ENCODE data around the gene TBC1D2B. TPM values are rescaled to one million over a fixed set of nuclear protein-coding genes. Genes with fewer than 3 reads are reported as not detected.

The TBC1D2B gene
- polyA plus RNA-seq, 1 donor from 2014 or later, result 9.4 TPM

DNA sequence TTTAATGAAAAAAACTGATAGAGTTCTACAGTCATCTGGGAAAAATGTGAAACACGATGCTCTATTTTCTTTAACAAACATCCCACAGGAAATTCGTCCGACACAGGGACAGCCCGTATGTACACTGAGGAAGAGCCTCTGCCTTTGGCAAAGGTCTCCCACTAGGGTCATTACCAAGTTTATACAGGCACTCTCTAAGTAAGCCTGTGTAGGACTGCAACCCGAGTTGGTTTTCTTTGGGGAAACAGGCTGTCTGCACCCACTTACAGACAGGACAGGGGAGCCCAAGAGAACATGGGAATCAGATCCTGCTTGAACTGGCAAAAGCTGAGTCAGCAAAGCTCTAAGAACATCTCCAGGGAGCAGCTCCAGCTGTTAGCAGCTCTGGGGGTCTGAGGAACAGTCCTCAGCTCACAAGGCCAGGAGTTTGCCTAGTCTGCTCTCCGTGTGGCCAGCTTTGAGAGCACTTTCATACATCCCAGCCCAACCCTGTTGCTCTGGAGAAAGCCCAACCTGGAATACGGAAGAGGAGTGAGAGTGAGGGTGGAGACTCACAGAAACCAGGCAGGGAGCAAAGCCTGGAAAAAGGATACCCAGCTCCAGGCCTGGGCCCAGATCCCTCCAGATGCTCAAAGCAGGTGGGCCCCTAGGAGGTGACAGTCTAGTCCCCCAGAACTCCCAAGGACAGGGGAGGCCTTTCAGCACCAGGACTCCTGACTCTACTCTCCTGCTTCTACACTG is 1.9 kb downstream of the TBC1D2B start:
- Histone ChIP-seq H2AFZ (ENCODE audit: low read depth, low read length) (no peak overlapping the region), H3K36me3 (ENCODE audit: insufficient read depth, low read length) (no peaks in the 10 kb centered on the region), H3K79me2 (replicated peaks; ENCODE audit: insufficient read depth, low read length) (peaks cover 6% of the 10 kb centered on the region), H3K27me3 (ENCODE audit: insufficient read depth, low read depth, low read length) (no peaks in the 10 kb centered on the region), H3K9ac (ENCODE audit: low read length) (no peak overlapping the region), H3K4me3 (ENCODE audit: low read length) (peak overlapping the region; percentile 97), H3K27ac (ENCODE audit: low read length) (no peak overlapping the region), H3F3A (ENCODE audit: insufficient read depth, low read length, poor library complexity, severe bottlenecking) (no peaks in the 10 kb centered on the region), H3K9me3 (ENCODE audit: low read length) (no peaks in the 10 kb centered on the region), H3K9me2 (ENCODE audit: insufficient read depth, low read length) (no peaks in the 10 kb centered on the region), H3K4me2 (ENCODE audit: low read length) (no peak overlapping the region), H4K20me1 (ENCODE audit: insufficient read depth) (no peaks in the 10 kb centered on the region)
- no peak for TF ChIP-seq MXI1 (conservative IDR thresholded peaks at IDR 0.05; ENCODE audit: poor library complexity, severe bottlenecking)
- TF ChIP-seq, protein P1, sequence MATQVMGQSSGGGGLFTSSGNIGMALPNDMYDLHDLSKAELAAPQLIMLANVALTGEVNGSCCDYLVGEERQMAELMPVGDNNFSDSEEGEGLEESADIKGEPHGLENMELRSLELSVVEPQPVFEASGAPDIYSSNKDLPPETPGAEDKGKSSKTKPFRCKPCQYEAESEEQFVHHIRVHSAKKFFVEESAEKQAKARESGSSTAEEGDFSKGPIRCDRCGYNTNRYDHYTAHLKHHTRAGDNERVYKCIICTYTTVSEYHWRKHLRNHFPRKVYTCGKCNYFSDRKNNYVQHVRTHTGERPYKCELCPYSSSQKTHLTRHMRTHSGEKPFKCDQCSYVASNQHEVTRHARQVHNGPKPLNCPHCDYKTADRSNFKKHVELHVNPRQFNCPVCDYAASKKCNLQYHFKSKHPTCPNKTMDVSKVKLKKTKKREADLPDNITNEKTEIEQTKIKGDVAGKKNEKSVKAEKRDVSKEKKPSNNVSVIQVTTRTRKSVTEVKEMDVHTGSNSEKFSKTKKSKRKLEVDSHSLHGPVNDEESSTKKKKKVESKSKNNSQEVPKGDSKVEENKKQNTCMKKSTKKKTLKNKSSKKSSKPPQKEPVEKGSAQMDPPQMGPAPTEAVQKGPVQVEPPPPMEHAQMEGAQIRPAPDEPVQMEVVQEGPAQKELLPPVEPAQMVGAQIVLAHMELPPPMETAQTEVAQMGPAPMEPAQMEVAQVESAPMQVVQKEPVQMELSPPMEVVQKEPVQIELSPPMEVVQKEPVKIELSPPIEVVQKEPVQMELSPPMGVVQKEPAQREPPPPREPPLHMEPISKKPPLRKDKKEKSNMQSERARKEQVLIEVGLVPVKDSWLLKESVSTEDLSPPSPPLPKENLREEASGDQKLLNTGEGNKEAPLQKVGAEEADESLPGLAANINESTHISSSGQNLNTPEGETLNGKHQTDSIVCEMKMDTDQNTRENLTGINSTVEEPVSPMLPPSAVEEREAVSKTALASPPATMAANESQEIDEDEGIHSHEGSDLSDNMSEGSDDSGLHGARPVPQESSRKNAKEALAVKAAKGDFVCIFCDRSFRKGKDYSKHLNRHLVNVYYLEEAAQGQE (IDR thresholded peaks at IDR 0.05; ENCODE audit: borderline replicate concordance), result no peak

DNA sequence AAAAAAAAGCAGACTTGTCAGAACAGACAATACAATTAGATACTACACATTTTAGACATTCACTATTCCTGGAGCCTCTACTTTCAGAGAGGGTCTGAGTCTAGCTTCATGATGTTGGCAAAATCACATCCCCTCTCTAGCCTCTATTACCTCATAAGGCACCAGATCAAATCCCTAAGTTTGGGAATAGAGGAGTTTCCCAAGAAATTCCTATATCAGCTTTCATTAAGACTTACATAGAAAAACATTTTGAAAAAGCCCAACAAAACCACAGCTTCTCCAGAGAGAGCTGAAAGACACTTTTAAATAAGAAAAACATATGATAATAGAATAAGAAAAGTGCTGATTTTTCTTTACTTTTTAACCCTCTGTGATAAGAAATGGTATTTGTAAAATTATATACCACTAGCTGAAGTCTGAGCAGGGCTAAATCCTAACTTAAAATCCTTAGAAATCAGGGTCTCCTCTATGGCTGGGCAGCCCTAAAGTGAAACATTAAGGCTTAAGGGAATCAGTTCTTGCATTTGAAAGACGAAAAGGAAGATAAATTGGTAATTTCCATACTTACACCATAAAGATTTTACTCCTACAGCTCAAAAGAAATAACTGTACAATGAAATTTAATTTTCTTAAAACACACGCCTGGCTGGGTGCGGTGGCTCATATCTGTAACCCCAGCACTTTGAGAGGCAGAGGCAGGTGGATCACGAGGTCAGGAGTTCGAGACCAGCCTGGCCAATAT is 4.3 kb downstream of the TBC1D2B start:
- no peak overlapping the region for H3K9ac ChIP-seq (ENCODE audit: low read length)
- H3K36me3 ChIP-seq (ENCODE audit: insufficient read depth, low read length), result no peaks in the 10 kb centered on the region
- TF ChIP-seq MXI1 (conservative IDR thresholded peaks at IDR 0.05; ENCODE audit: poor library complexity, severe bottlenecking), result no peak
- TF ChIP-seq EP300 (conservative IDR thresholded peaks at IDR 0.05; ENCODE audit: poor library complexity, severe bottlenecking), result no peak
- TF ChIP-seq RAD21 (conservative IDR thresholded peaks at IDR 0.05), result no peak
- no peak for TF ChIP-seq POLR2AphosphoS5 (IDR thresholded peaks at IDR 0.05)
- no peak for TF ChIP-seq EZH2 (IDR thresholded peaks at IDR 0.05; ENCODE audit: borderline replicate concordance, insufficient read depth, low read length, poor library complexity, severe bottlenecking)
- no peak for TF ChIP-seq SMC3 (conservative IDR thresholded peaks at IDR 0.05; ENCODE audit: poor library complexity)
- TF ChIP-seq, protein P2, sequence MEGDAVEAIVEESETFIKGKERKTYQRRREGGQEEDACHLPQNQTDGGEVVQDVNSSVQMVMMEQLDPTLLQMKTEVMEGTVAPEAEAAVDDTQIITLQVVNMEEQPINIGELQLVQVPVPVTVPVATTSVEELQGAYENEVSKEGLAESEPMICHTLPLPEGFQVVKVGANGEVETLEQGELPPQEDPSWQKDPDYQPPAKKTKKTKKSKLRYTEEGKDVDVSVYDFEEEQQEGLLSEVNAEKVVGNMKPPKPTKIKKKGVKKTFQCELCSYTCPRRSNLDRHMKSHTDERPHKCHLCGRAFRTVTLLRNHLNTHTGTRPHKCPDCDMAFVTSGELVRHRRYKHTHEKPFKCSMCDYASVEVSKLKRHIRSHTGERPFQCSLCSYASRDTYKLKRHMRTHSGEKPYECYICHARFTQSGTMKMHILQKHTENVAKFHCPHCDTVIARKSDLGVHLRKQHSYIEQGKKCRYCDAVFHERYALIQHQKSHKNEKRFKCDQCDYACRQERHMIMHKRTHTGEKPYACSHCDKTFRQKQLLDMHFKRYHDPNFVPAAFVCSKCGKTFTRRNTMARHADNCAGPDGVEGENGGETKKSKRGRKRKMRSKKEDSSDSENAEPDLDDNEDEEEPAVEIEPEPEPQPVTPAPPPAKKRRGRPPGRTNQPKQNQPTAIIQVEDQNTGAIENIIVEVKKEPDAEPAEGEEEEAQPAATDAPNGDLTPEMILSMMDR (IDR thresholded peaks at IDR 0.05; ENCODE audit: poor library complexity, severe bottlenecking), result no peak
- TF ChIP-seq, protein P1 (IDR thresholded peaks at IDR 0.05; ENCODE audit: borderline replicate concordance), result no peak
- TF ChIP-seq TAF1 (IDR thresholded peaks at IDR 0.05; ENCODE audit: low read depth), result no peak
- H4K20me1 ChIP-seq (ENCODE audit: insufficient read depth), result no peaks in the 10 kb centered on the region
- H3K9me2 ChIP-seq (ENCODE audit: insufficient read depth, low read length), result no peaks in the 10 kb centered on the region
- no peaks in the 10 kb centered on the region for H3F3A ChIP-seq (ENCODE audit: insufficient read depth, low read length, poor library complexity, severe bottlenecking)
- no peaks in the 10 kb centered on the region for H3K27me3 ChIP-seq (ENCODE audit: insufficient read depth, low read depth, low read length)
- H3K9me3 ChIP-seq (ENCODE audit: low read length), result no peaks in the 10 kb centered on the region
- H3K79me2 ChIP-seq (replicated peaks; ENCODE audit: insufficient read depth, low read length), result peaks cover 6% of the 10 kb centered on the region
- H3K27ac ChIP-seq (ENCODE audit: low read length), result no peak overlapping the region
- H3K4me3 ChIP-seq (ENCODE audit: low read length), result no peak overlapping the region
- no peak overlapping the region for H2AFZ ChIP-seq (ENCODE audit: low read depth, low read length)
- no peak overlapping the region for H3K4me2 ChIP-seq (ENCODE audit: low read length)

Measured in neural cell (in vitro differentiated cells).